CD4-positive, alpha-beta T cell treated with Interleukin-17A for 4 hours (primary cell): ENCODE measurements around the gene SLC12A2.
A peak's percentile ranks its signal among the peaks of the same experiment; 100 is the strongest.

Source experiments
- DNase-seq: peaks from one replicate; pipeline ENCODE4 v3.0.0-alpha.2; 2020; ENCODE audit warnings: mixed read lengths

The SLC12A2 gene

GRCh38 chr5:128172102-128172501, 88.5 kb downstream of the SLC12A2 start:
- DNase-seq, result no peak

DNA sequence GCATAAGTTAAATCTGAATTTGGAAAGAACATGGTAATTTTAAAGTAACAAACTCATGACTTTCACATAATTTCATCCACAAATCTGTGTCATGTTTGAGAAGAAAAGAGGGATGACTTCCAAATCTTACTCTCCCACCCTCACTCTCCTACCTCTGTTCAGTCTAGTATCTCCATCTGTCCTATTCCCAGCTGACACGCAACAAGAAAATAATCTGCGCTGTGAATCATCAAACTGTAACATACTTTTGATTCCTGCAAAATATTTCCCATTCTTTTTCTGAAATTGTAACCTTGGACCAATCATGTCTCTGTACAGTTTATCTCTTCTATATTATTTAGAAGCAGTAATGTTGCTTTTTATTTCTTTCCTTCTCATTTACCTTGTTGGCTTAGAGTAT, 91.4 kb downstream of the SLC12A2 start:
- DNase-seq, result no peak

GRCh38 chr5:128192368-128192767, 108.8 kb downstream of the SLC12A2 start:
- DNase-seq, result no peak

GRCh38 chr5:128193665-128194390, 110.3 kb downstream of the SLC12A2 start:
- no peak for DNase-seq

- no peak for DNase-seq
These were observed 111.8 kb downstream of the SLC12A2 start for GRCh38 chr5:128195316-128195715.

GRCh38 chr5:128196080-128196479, 112.5 kb downstream of the SLC12A2 start:
- DNase-seq, result no peak

DNA sequence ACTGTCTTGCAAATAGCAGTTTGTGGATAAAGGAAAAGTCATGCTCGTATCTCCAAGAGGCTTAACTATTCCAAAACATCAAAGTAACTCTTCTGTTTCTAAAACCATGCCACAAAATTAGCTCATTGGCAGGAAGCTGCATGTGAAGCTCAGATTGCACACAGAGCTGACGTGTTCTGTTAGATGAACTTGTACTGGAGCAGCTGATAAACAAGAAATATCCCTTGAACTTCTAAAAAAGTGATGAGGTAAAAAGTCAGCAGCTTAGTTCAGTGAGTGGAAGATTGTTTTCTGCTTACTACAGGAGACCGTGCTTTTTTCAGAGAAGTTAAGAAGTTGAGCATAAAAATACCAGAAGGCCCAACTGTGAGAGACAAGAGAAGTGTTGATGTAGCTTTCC, 113.2 kb downstream of the SLC12A2 start:
- DNase-seq, result peak; percentile 21

DNA sequence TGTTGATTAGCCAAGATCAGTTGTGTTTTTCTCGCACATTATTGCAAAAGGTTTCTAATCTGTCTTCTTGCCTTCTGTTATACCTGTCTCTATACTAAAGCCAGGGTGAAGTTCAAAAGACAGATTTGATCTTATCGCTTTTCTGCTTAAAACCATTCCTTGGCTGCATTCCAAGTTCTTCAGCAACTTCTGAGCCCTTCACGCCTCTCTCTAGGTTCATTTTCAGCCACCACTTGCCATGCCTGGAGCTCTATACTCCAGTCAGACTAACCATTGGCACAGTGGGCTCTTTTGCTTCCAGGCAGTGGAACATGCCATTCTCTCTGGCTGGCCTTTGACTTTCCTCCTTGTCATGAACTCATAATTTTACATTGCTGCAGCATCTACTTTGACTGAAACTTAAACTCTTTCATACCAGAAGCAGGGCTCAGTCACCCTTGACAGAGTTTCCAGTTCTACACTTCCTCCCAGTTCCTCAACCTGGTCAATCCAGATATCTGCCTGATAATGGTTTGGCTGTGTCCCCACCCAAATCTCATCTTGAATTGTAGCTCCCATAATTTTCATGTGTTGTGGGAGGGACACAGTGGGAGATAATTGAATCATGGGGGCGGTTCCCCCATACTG, 114.4 kb downstream of the SLC12A2 start:
- peak; percentile 15 for DNase-seq

DNA sequence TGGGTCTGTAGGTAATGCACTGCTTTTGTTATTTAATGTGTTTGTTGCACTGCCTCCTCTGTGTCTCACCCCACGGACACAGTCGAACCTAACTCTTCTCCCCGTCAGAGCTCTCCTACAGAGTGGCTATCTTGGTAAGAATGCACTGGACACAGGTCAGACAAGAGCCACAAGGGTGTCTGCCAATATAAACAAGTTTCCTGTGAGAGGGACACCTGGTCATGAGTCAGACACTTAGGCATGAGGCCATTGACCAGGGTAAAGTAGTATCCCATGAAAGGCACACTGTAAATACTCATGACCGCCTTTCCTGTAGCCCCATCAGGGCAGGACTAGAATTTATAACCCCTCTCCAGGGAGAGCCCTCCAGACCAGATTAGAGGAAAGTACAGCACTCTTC, 115.5 kb downstream of the SLC12A2 start:
- no peak for DNase-seq

DNA sequence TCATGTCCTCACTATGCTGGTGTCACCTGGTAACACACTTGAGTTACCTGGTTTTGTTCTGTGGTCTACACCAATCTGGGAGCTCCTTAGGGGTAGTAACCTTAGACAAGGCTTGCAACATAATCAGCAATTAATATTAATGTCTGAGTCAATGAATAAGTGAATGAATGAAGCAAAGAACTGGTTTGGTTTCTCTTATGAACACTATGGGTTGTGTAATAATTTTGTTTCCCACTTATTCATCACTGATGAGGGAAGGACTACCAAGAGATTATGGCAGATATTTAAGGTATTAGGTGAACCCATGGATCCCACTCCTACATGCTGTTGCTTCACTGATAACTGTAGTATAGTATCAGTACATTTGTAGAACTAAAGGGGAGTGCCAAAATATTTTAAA, 116.0 kb downstream of the SLC12A2 start:
- no peak for DNase-seq

- peak; percentile 88 for DNase-seq
These were observed 117.7 kb downstream of the SLC12A2 start for GRCh38 chr5:128201065-128201926.

DNA sequence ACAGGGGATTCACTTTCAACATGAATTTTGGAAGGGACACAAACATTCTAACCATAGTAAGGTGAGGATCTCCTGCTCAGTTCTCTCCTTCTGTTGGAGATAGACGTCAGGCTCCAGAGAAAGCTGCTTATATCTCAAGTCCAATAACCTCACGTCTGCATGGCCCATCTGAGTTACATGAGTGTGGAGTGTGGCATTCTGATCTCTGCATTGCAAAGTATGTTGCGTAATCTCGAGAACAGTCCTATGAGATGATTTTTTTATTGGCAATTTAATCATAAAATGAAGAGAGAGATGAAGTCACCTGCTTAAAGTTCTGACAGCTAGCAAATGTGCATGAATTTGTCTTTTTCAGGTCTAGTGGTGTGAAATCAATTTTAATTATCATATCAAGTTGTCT, 118.8 kb downstream of the SLC12A2 start:
- no peak for DNase-seq

- no peak for DNase-seq
These were observed 124.9 kb downstream of the SLC12A2 start for GRCh38 chr5:128208436-128208835.

DNA sequence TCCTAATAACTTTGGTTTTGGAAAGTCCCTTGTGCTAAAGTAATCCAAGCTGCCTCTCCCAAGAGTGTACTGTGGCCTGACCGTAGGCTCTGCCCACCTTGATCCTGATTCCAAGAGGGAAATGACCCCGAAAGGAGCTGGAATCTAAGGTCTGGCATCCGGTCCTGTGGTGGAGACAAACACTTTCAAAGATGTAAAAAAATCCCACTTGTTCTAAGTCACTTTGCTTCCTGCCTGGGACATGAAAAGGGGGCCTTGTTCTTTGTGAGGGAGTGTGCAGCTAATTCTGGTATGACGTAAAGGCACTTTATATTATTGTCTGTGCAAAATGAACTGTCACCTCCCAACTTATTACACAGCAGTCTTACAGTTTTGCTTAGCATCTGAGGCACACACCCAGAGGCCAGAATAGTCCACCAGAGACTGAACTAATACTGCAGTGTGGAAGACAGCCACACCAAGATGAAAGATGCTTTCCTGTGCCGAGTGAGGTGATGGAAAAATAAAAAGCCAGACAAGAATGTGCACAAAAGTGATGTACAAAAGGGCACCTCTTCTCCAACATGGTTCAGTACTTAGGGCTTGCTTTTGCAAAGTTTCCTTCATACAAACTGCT, 128.7 kb downstream of the SLC12A2 start:
- DNase-seq, result no peak

DNA sequence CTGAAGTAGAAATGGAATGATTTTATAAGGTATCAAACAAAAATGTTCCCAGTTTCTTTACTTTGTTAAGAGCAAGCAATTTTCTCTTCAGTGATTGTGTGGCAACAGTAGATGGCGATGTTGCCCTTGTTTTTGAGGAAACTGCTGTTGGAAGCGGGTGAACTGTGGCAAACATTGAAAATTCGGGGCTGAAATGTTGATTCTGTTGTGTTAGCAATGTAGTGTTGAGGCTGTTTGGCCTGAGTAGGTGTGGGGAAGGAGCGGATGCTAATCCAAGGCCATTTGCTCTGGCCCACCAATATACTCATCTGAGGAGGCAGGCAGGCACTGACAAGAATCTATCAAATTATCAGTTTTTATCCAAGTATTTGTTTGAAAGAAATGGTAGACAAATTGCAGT, 129.8 kb downstream of the SLC12A2 start:
- DNase-seq, result peak; percentile 42

GRCh38 chr5:128213833-128214232, 130.3 kb downstream of the SLC12A2 start:
- no peak for DNase-seq

DNA sequence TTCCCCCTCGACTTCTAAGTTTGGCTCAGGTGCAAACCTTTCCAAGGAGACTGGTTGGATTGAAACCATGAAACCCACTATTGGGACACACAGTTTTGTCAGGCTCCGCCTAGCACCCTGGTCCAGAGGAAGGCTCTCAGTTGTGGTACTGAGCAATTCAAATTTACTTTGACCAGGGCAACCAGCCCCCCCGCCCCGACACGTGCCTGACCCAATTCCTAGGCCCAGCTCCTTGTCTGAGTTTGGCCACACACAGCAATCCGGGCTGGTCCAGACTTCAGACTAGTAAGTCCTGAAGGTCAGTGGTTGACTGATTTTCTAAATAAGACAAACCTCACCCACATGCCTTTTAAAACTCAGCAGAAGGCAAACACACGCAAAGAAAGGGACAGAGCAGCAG, 132.7 kb downstream of the SLC12A2 start:
- no peak for DNase-seq

GRCh38 chr5:128216860-128217531, 133.4 kb downstream of the SLC12A2 start:
- DNase-seq, result no peak

GRCh38 chr5:128220841-128221240, 137.3 kb downstream of the SLC12A2 start:
- no peak for DNase-seq

GRCh38 chr5:128224336-128224735, 140.8 kb downstream of the SLC12A2 start:
- DNase-seq, result no peak

DNA sequence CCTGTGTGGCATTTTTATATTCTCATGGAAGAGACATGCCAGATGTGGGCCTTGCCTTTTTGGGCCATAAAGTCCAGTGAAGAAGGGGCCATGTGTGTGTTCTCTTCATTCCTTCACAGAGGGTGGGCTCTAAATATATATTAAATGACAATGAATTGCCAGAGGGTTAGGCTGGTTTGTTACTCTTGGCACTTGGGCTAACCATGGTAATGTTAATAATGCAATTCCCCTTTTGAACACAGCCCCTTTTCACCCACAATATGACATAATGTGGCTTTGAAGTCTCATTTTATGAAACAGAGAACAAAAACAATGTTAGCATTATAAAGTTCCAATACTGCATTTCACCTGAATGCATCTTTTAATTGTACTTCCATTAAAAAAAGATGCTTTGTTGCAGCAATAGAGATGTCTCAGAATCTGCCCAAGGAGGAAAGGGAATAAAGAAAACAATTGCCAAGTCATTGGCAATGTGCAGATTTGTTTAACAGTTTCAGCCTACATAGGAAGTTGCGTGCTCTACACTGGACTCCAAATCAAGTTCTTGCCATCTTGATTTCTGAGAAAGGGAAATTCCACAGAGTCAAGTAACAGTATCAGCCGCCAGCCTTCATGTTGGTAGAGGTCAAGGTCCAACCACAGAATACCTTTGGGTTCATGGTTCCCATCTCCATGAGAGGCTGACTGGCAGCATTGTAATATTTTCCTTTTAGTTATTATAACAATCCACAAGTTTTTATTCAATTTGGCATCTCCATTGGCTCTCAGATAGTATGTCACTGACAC, 141.9 kb downstream of the SLC12A2 start:
- DNase-seq, result no peak

GRCh38 chr5:128228008-128228407, 144.4 kb downstream of the SLC12A2 start:
- DNase-seq, result no peak
